Measurements from ENCODE around the gene CLIP1. TPM values are rescaled to one million over a fixed set of nuclear protein-coding genes. Genes with fewer than 3 reads are reported as not detected.

The CLIP1 gene
- total and polyA plus RNA-seq, 2 of the 8 experiments (the other 6 are each of a cell fraction or from before 2014, with no cell fraction given) = 19.0 to 27.6 TPM

GRCh38 chr12:122403115-122403770 is 19.2 kb downstream of the CLIP1 start:
- WGBS, 2 experiments (ENCODE audit: extremely low coverage in 1 of 2, insufficient coverage in 1 of 2, insufficient read length in 1 of 2, insufficient replicate concordance in 2 of 2, low coverage in 1 of 2, low lambda C conversion rate in 2 of 2, missing lambda C conversion rate in 1 of 2) = 82% methylated on average over 6 of the region's 6 CpGs; no CpG with 5 or more reads in 1 of the 2 experiments
- no peak overlapping the region for H3K18ac ChIP-seq (ENCODE audit: extremely low read depth, low read length)
- POLR2A ChIA-PET (ENCODE audit: partially characterized antibody) = interaction anchor here (0.8 to 2.6 kb wide), 4 partner anchors 14 to 97 kb away, joined by 3 to 10 read pairs (median 4); partner anchors contain the start of gene ZCCHC8

More at GRCh38 chr12:122403115-122403770, 19.2 kb downstream of the CLIP1 start:
- Histone ChIP-seq H3K9ac (replicated peaks in 1 of 4; ENCODE audit: extremely low read depth in 1 of 4, low read depth in 3 of 4, low read length in 3 of 4) (no peak overlapping the region), H2BK15ac (ENCODE audit: low read length) (no peak overlapping the region), H3K79me1 (ENCODE audit: low read depth, low read length) (no peaks in the 10 kb centered on the region), H4K8ac (ENCODE audit: extremely low read depth, insufficient read depth, low read length) (no peak overlapping the region), H3K79me2 (ENCODE audit: control insufficient read depth in 1 of 2, insufficient read depth in 2 of 2, low read length in 2 of 2) (0 out of 4 replicates have a peak, but pooled peaks cover 0 to 3% of the 10 kb centered on the region in 2 experiments), H3K27me3 (replicated peaks in 1 of 4; ENCODE audit: control insufficient read depth in 3 of 4, extremely low read depth in 1 of 4, insufficient read depth in 3 of 4, low read length in 3 of 4) (no peaks in the 10 kb centered on the region), H2AFZ (ENCODE audit: low read length) (no peak overlapping the region), H3K4ac (replicated peaks; ENCODE audit: insufficient read length, low read depth, low read length) (no peak overlapping the region), H3K4me2 (ENCODE audit: insufficient read depth in 1 of 2, low read depth in 2 of 2, low read length in 2 of 2) (no peak overlapping the region), H4K91ac (replicated peaks; ENCODE audit: insufficient read length, low read length) (no peak overlapping the region), H3K36me3 (ENCODE audit: control insufficient read depth in 2 of 4, insufficient read depth in 4 of 4, low read length in 3 of 4) (no peaks in the 10 kb centered on the region), H2BK20ac (ENCODE audit: low read length) (no peak overlapping the region), H2BK120ac (replicated peaks; ENCODE audit: low read depth, low read length) (no peak overlapping the region), H3K4me3 (ENCODE audit: extremely low read depth in 1 of 4, insufficient read depth in 2 of 4, low read depth in 3 of 4, low read length in 4 of 4) (no peak overlapping the region), H2AK5ac (ENCODE audit: low read depth, low read length) (no peak overlapping the region), H3K23me2 (ENCODE audit: low read depth, low read length) (no peaks in the 10 kb centered on the region), H3K14ac (ENCODE audit: insufficient read length) (no peak overlapping the region), H3K23ac (ENCODE audit: insufficient read length) (no peak overlapping the region), H3K27ac (ENCODE audit: low read depth, low read length) (no peak overlapping the region), H4K20me1 (replicated peaks in 1 of 2; ENCODE audit: control insufficient read depth in 1 of 2, insufficient read depth in 2 of 2, low read length in 2 of 2) (no peaks in the 10 kb centered on the region), H2BK5ac (ENCODE audit: low read depth, low read length) (no peak overlapping the region), H3K4me1 (replicated peaks in 1 of 4; ENCODE audit: control insufficient read depth in 3 of 4, insufficient read depth in 4 of 4, low read length in 3 of 4) (peaks cover 3 to 8% (median 5%) of the 10 kb centered on the region in 4 experiments; a peak in 6 of 7 replicates), H3K56ac (replicated peaks; ENCODE audit: insufficient read length, low read depth, low read length) (no peak overlapping the region), H2BK12ac (ENCODE audit: low read depth, low read length) (0 out of 2 replicates have a peak overlapping the region, but pooled peaks have one; percentile 75), H4K5ac (ENCODE audit: insufficient read length, low read depth, low read length) (no peak overlapping the region), H3K9me3 (ENCODE audit: insufficient read depth in 2 of 2, low read depth in 1 of 2, low read length in 1 of 2) (no peaks in the 10 kb centered on the region)
- DNase-seq (ENCODE audit: low read depth in 1 of 2, low spot score in 2 of 2) (no peak), FAIRE-seq (no peak)
- CTCF ChIA-PET (ENCODE audit: partially characterized antibody) = interaction anchor here (0.6 to 7.3 kb wide), 3 partner anchors 9 to 69 kb away, joined by 3 to 130 read pairs (median 4); no protein-coding TSS in a partner anchor
- TF ChIP-seq SIN3A (conservative IDR thresholded peaks at IDR 0.05 in 1 of 2, IDR thresholded peaks at IDR 0.05 in 1 of 2; ENCODE audit: low read depth in 1 of 2, low read length in 2 of 2) (no peak), FOSL1 (IDR thresholded peaks at IDR 0.05; ENCODE audit: insufficient read depth, low read depth, low read length) (no peak), SRF (IDR thresholded peaks at IDR 0.05; ENCODE audit: low read depth, low read length) (no peak), SIX5 (IDR thresholded peaks at IDR 0.05; ENCODE audit: low read depth, low read length) (no peak), TAF1 (IDR thresholded peaks at IDR 0.05; ENCODE audit: low read depth, low read length) (no peak), SP2 (IDR thresholded peaks at IDR 0.05; ENCODE audit: low read length) (no peak), NRF1 (IDR thresholded peaks at IDR 0.05; ENCODE audit: low read depth, low read length) (no peak), TEAD4 (IDR thresholded peaks at IDR 0.05; ENCODE audit: low read depth, low read length) (no peak), CREB1 (IDR thresholded peaks at IDR 0.05) (no peak), BACH1 (IDR thresholded peaks at IDR 0.05; ENCODE audit: low read length) (no peak)

All from H1 (cell line).